Neuronal stem cell (in vitro differentiated cells): ENCODE measurements around the gene UCHL5.

Source experiments
- DNase-seq: peaks from one replicate; pipeline ENCODE4 v3.0.0-alpha.2; 2013; ENCODE audit warnings: low spot score
- H2AFZ ChIP-seq: one replicate; pipeline ENCODE4 v1.6.1; 2013; ENCODE audit warnings: mild to moderate bottlenecking, low read length, inconsistent platforms
- H2AK5ac ChIP-seq: 2 replicates; pipeline ENCODE4 v1.6.1; 2013; ENCODE audit warnings: low read depth, mild to moderate bottlenecking, inconsistent platforms, low read length, moderate library complexity, mixed read lengths
- H2BK120ac ChIP-seq: 2 replicates; pipeline ENCODE4 v1.6.1; 2013; ENCODE audit warnings: low read depth, mild to moderate bottlenecking, inconsistent platforms, low read length, moderate library complexity, mixed read lengths
- H2BK12ac ChIP-seq: one replicate; pipeline ENCODE4 v1.6.1; 2013; ENCODE audit warnings: low read length, inconsistent platforms
- H2BK15ac ChIP-seq: 2 replicates; pipeline ENCODE4 v1.6.1; 2013; ENCODE audit warnings: mild to moderate bottlenecking, low read length, inconsistent platforms, mixed read lengths
- H2BK5ac ChIP-seq: one replicate; pipeline ENCODE4 v1.6.1; 2013; ENCODE audit warnings: inconsistent platforms, mild to moderate bottlenecking, low read length, moderate library complexity
- H3K14ac ChIP-seq: one replicate; pipeline ENCODE4 v1.6.1; 2013; ENCODE audit warnings: low read length, inconsistent platforms
- H3K18ac ChIP-seq: 2 replicates; pipeline ENCODE4 v1.6.1; 2013; ENCODE audit warnings: low read length, inconsistent platforms
- H3K23ac ChIP-seq: 2 replicates; pipeline ENCODE4 v1.6.1; 2013; ENCODE audit warnings: low read depth, mild to moderate bottlenecking, mixed read lengths, low read length, inconsistent platforms; ENCODE audit not compliant: poor library complexity
- H3K27ac ChIP-seq: replicated peaks from 3 replicates; pipeline ENCODE4 v1.5.1; 2013; ENCODE audit warnings: low read length, inconsistent platforms
- H3K27me3 ChIP-seq, 3 experiments: 2 replicates each; pipeline ENCODE4 v1.6.1; 2013; ENCODE audit warnings: low read length in 3 of 3, mild to moderate bottlenecking in 2 of 3, inconsistent platforms in 1 of 3, low read depth in 1 of 3, mixed read lengths in 1 of 3, moderate library complexity in 1 of 3; ENCODE audit not compliant: control insufficient read depth in 3 of 3, insufficient read depth in 3 of 3
- H3K36me3 ChIP-seq, 2 donors: replicated peaks in 1 of 2; 2 replicates each; pipeline ENCODE4 v1.6.1; 2013; ENCODE audit warnings: low read length in 2 of 2; ENCODE audit not compliant: control insufficient read depth in 2 of 2, insufficient read depth in 2 of 2
- H3K4ac ChIP-seq: 2 replicates; pipeline ENCODE4 v1.6.1; 2013; ENCODE audit warnings: inconsistent platforms, mild to moderate bottlenecking, low read length, moderate library complexity
- H3K4me1 ChIP-seq, 2 donors: 1 replicate in 1 of 2; 2 replicates in 1 of 2; pipeline ENCODE4 v1.6.1; 2013; ENCODE audit warnings: low read length in 2 of 2, low read depth in 1 of 2; ENCODE audit not compliant: control insufficient read depth in 2 of 2, insufficient read depth in 1 of 2
- H3K4me2 ChIP-seq: one replicate; pipeline ENCODE4 v1.6.1; 2013; ENCODE audit warnings: mild to moderate bottlenecking, low read length, inconsistent platforms; ENCODE audit not compliant: insufficient read depth, poor library complexity, severe bottlenecking
- H3K4me3 ChIP-seq, 2 donors: 2 replicates each; pipeline ENCODE4 v1.5.1; 2013; ENCODE audit warnings: low read length in 2 of 2, mild to moderate bottlenecking in 2 of 2, inconsistent platforms in 1 of 2, moderate library complexity in 1 of 2
- H3K79me1 ChIP-seq: one replicate; pipeline ENCODE4 v1.6.1; 2013; ENCODE audit warnings: low read depth, mild to moderate bottlenecking, inconsistent platforms, low read length, moderate library complexity
- H3K9ac ChIP-seq: one replicate; pipeline ENCODE4 v1.6.1; 2013; ENCODE audit warnings: mild to moderate bottlenecking, low read depth, low read length, inconsistent platforms; ENCODE audit not compliant: poor library complexity
- H3K9me3 ChIP-seq, 2 donors: replicated peaks in 1 of 2; 2 replicates each; pipeline versions ENCODE3 to v1.6.1; 2013; ENCODE audit warnings: low read length in 2 of 2, mild to moderate bottlenecking in 2 of 2, inconsistent platforms in 1 of 2, low read depth in 1 of 2, mixed read lengths in 1 of 2, moderate library complexity in 1 of 2; ENCODE audit not compliant: control insufficient read depth in 2 of 2, insufficient read depth in 1 of 2
- H4K8ac ChIP-seq: one replicate; pipeline ENCODE4 v1.6.1; 2013; ENCODE audit warnings: low read depth, mild to moderate bottlenecking, inconsistent platforms, low read length, moderate library complexity
- H4K91ac ChIP-seq: one replicate; pipeline ENCODE4 v1.6.1; 2013; ENCODE audit warnings: low read length, low read depth, mild to moderate bottlenecking, inconsistent platforms; ENCODE audit not compliant: poor library complexity
- WGBS, 2 donors: extraction: QIAGEN DNeasy Blood & Tissue Kit; methylation state at CpG; one replicate each; pipeline ENCODE4 v1.1.7; 2013; ENCODE audit warnings: missing lambda C conversion rate in 2 of 2, mixed read lengths in 1 of 2; ENCODE audit not compliant: insufficient read length in 2 of 2, insufficient replicate concordance in 1 of 2; ENCODE audit errors: extremely low coverage in 2 of 2; 5-methylcytosine and 5-hydroxymethylcytosine counted together

The UCHL5 gene

DNA sequence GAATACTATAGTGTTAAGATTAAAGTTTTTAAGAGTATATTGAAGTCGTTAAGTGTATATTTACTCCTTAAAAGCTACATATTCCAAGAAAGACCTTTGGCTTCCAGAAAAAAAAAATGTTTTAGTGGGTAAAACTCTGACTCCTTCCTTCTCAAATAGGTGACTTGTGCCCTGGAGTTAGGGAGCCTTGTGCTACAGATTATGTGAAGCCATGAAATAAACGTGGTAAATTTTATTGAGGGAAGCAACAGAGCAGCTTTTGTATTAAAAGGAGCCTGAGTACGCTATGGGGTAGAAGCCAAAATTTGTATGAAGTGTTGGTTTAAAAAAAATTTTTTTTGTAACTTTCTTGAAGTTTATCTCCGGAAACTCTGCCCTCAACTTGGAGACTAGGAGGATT, 1.2 kb upstream of the UCHL5 start:
- no peak overlapping the region for H2BK5ac ChIP-seq
- no peak overlapping the region for H3K9ac ChIP-seq
- H4K91ac ChIP-seq, result no peak overlapping the region
- peak overlapping the region; percentile 2 for H3K4me2 ChIP-seq
- peaks cover 0 to 5% of the 10 kb centered on the region in 2 donors for H3K4me1 ChIP-seq
- peaks cover 0 to 15% of the 10 kb centered on the region in 2 donors for H3K36me3 ChIP-seq
- no CpG with 5 or more reads among the region's 4 CpGs for WGBS, 2 donors
- peaks cover 4% of the 10 kb centered on the region for H3K79me1 ChIP-seq
- no peak overlapping the region for H3K27ac ChIP-seq
- no peak overlapping the region for H4K8ac ChIP-seq
- H3K23ac ChIP-seq, result no peak overlapping the region
- H2BK15ac ChIP-seq, result no peak overlapping the region
- peak overlapping the region; percentile 94 for H2AFZ ChIP-seq
- no peak overlapping the region for H3K4ac ChIP-seq
- no peak overlapping the region for H3K18ac ChIP-seq
- no peak for DNase-seq
- H2AK5ac ChIP-seq, result no peak overlapping the region
- no peaks in the 10 kb centered on the region for H3K27me3 ChIP-seq
- H3K4me3 ChIP-seq, result peak overlapping the region; percentile 74 to 98
- H2BK120ac ChIP-seq, result no peak overlapping the region
- no peak overlapping the region for H3K14ac ChIP-seq
- H3K9me3 ChIP-seq, result peaks cover 0 to 12% of the 10 kb centered on the region in 2 donors
- H2BK12ac ChIP-seq, result no peak overlapping the region

DNA sequence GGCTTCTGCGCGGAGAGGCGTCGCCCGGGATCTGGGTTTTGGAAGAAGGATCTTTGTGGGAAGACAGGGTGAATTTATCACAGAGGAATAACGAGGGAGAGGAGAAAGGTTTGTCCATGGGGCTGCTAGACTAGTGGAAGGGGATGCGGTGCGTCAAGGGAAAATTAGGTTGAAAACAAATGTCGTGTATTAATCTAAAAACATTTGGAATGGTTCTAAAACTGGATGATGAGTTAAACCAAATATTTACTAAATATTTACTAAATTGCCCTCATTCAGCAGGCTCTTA, 899 bp upstream of the UCHL5 start:
- Histone ChIP-seq H2BK15ac (no peak overlapping the region), H3K4me3 (peak overlapping the region; percentile 98), H2AFZ (peak overlapping the region; percentile 94), H2BK12ac (no peak overlapping the region), H3K27me3 (no peaks in the 10 kb centered on the region), H2BK120ac (no peak overlapping the region), H3K4me1 (peaks cover 0 to 5% of the 10 kb centered on the region in 2 donors), H3K79me1 (peaks cover 4% of the 10 kb centered on the region), H2BK5ac (peak overlapping the region; percentile 95), H3K4ac (no peak overlapping the region), H3K9ac (peak overlapping the region; percentile 99), H3K18ac (peak overlapping the region; percentile 100), H3K36me3 (peaks cover 0 to 18% of the 10 kb centered on the region in 2 donors), H3K4me2 (no peak overlapping the region), H4K91ac (no peak overlapping the region), H3K23ac (peak overlapping the region; percentile 99), H3K14ac (no peak overlapping the region), H2AK5ac (no peak overlapping the region), H4K8ac (no peak overlapping the region), H3K9me3 (peaks cover 0 to 12% of the 10 kb centered on the region in 2 donors), H3K27ac (peak overlapping the region; percentile 99)
- no CpG with 5 or more reads among the region's 9 CpGs for WGBS, 2 donors
- DNase-seq, result no peak

DNA sequence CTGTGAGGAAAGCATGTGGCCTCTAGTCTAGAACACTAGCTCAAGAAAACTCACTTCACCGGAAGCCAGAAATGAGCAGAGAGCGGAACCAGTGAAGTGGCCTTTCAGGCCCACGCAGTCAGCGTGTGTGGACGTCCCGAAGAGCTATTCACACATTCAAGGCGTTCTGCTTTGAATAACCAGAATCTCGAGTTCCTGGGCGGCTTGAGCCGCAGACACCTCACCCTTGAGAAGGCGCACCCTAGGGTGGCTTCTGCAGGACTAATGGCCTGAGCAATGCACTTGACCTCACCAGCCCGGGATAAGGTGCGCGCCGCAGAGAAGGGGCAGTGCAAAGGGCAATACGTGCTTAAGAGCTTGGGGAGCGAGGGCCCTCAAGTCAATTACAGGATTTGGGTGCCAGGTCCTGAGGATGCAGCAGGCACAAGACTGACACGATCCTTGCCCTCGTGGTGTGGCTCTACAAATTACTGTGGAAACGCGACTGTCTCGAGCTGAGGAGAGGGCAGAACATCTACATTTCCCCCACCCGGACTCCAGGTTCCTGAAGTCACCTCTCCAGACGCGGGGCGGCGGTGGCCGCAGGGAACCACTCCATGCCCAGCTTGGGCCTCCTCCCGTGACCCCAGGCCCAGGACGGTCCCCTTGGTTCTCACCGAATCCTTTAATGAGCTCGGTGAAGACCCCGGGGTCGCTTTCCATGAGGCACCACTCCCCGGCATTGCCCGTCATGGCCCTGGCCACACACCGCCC, 455 bp downstream of the UCHL5 start:
- H3K4me2 ChIP-seq, result peak overlapping the region; percentile 69

DNA sequence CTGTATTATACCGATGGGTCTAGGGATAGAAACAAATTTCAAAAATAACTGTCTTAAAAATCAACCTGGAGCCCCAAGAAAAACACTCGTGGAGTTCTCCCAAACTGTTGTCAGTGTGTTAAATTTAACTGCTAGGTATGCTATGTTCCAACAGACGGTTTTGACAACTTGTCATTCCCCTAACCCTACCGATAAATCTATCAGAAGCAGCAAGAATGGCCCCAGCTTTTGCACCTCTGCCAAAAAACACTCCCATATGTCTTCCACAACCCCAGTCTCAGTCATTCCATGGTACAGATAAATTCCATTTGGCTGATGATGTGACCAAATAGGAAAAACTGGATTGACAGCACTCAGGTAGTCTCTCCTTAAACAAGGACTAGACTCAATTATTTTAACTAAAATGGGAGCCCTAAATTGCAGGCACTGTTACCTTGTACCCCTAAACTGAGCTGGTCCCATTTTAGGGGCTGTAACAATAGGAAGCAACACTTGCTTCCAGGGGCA, 4.9 kb downstream of the UCHL5 start:
- no peak overlapping the region for H2AK5ac ChIP-seq
- H2BK12ac ChIP-seq, result no peak overlapping the region
- no peak overlapping the region for H3K4me2 ChIP-seq
- no peak overlapping the region for H2BK120ac ChIP-seq
- no peak overlapping the region for H3K23ac ChIP-seq
- peaks cover 0 to 37% of the 10 kb centered on the region in 2 donors for H3K36me3 ChIP-seq
- H4K91ac ChIP-seq, result no peak overlapping the region
- no peak for DNase-seq
- H3K4ac ChIP-seq, result no peak overlapping the region
- no peaks in the 10 kb centered on the region for H3K27me3 ChIP-seq
- no peaks in the 10 kb centered on the region for H3K9me3 ChIP-seq
- no peaks in the 10 kb centered on the region for H3K4me1 ChIP-seq
- no peak overlapping the region for H3K14ac ChIP-seq
- no peak overlapping the region for H3K4me3 ChIP-seq
- no peak overlapping the region for H2AFZ ChIP-seq
- no peak overlapping the region for H4K8ac ChIP-seq
- no peak overlapping the region for H3K27ac ChIP-seq
- no peak overlapping the region for H3K9ac ChIP-seq
- peaks cover 3% of the 10 kb centered on the region for H3K79me1 ChIP-seq
- no peak overlapping the region for H3K18ac ChIP-seq
- H2BK15ac ChIP-seq, result no peak overlapping the region
- no CpG with 5 or more reads among the region's 4 CpGs for WGBS, 2 donors
- H2BK5ac ChIP-seq, result no peak overlapping the region

More for the DNA sequence above, 455 bp downstream of the UCHL5 start:
- DNase-seq, result peak; percentile 31
- H3K9ac ChIP-seq, result peak overlapping the region; percentile 95
- peak overlapping the region; percentile 94 for H2AFZ ChIP-seq
- no peak overlapping the region for H2BK120ac ChIP-seq
- peak overlapping the region; percentile 99 for H3K23ac ChIP-seq
- H3K4ac ChIP-seq, result peak overlapping the region; percentile 66
- no peak overlapping the region for H2AK5ac ChIP-seq
- H3K4me3 ChIP-seq, result peak overlapping the region; percentile 98
- no peak overlapping the region for H4K8ac ChIP-seq
- no peaks in the 10 kb centered on the region for H3K27me3 ChIP-seq
- peak overlapping the region; percentile 94 for H2BK5ac ChIP-seq
- H3K9me3 ChIP-seq, result peaks cover 0 to 12% of the 10 kb centered on the region in 2 donors
- peak overlapping the region; percentile 90 for H3K18ac ChIP-seq
- peak overlapping the region; percentile 99 for H3K27ac ChIP-seq
- peaks cover 4% of the 10 kb centered on the region for H3K79me1 ChIP-seq
- peaks cover 0 to 25% of the 10 kb centered on the region in 2 donors for H3K36me3 ChIP-seq
- H4K91ac ChIP-seq, result no peak overlapping the region
- H3K14ac ChIP-seq, result peak overlapping the region; percentile 39
- no peak overlapping the region for H2BK15ac ChIP-seq
- H2BK12ac ChIP-seq, result no peak overlapping the region
- peaks cover 0 to 5% of the 10 kb centered on the region in 2 donors for H3K4me1 ChIP-seq
- no CpG with 5 or more reads among the region's 37 CpGs for WGBS, 2 donors
